GM12878 (cell line): ENCODE data around the gene CA6. TPM values are rescaled to one million over a fixed set of nuclear protein-coding genes. Genes with fewer than 3 reads are reported as not detected.

ENCODE experiments used
- ATAC-seq: fragments of 200-7000 bp; cut with Tn5 transposase; 3 replicates; pipeline ENCODE4 v1.9.1; 2020; ENCODE audit warnings: mild to moderate bottlenecking, moderate library complexity
- BruUV-seq: library from RNA; stranded (reverse); fragments of 400-500 nt; replicated peaks from 2 replicates; lab custom pipeline; 2021; lab: Mats Ljungman, UMichigan
- CTCF ChIA-PET: fragments of 300-600 bp; sonication (Branson Sonifier 250); formaldehyde crosslinking; extraction: SDS; loops from one replicate; lab custom pipeline; 2021; ENCODE audit warnings: inconsistent platforms; lab: Yijun Ruan, JAX
- POLR2A ChIA-PET: fragments of 350-600 bp; formaldehyde crosslinking; extraction: SDS; loops from one replicate; lab custom pipeline; 2021; ENCODE audit warnings: inconsistent platforms; lab: Charles Lee
- RAD21 ChIA-PET: fragments of 300-600 bp; sonication (Branson Sonifier 250); formaldehyde crosslinking; loops from one replicate; lab custom pipeline; 2023; ENCODE audit warnings: antibody characterized with exemption; ENCODE audit not compliant: unreplicated experiment; lab: Charles Lee
- SMC1A ChIA-PET: fragments of 300-600 bp; sonication (Branson Sonifier 250); formaldehyde crosslinking; loops from one replicate; lab custom pipeline; 2023; ENCODE audit not compliant: unreplicated experiment, uncharacterized antibody; lab: Charles Lee
- DNase-seq: peaks from one replicate; pipeline ENCODE4 v3.0.0-alpha.2; 2011; ENCODE audit warnings: low read depth, low spot score
- FAIRE-seq: peaks from 3 replicates; lab custom pipeline; 2011; peaks lifted over from hg19 to GRCh38; lab: Jason Lieb, UNC
- H2AFZ ChIP-seq: 2 replicates; pipeline ENCODE4 v1.6.0; 2011; ENCODE audit warnings: low read depth, low read length, control low read depth; ENCODE audit not compliant: control insufficient read depth
- H3K27ac ChIP-seq: 2 replicates; pipeline ENCODE4 v1.5.1; 2011; ENCODE audit warnings: control low read depth; ENCODE audit not compliant: control insufficient read depth, insufficient read depth
- H3K27me3 ChIP-seq, 2 experiments: replicated peaks in 1 of 2; 2 replicates each; pipeline versions ENCODE4 v1.6.0 to v1.6.1; 2011; ENCODE audit warnings: low read length in 1 of 2; ENCODE audit not compliant: control insufficient read depth in 2 of 2, insufficient read depth in 2 of 2
- H3K36me3 ChIP-seq, 2 experiments: 2 replicates each; pipeline ENCODE4 v1.5.1; 2011; ENCODE audit warnings: low read length in 1 of 2; ENCODE audit not compliant: control insufficient read depth in 2 of 2, insufficient read depth in 2 of 2
- H3K4me1 ChIP-seq: 2 replicates; pipeline ENCODE4 v1.6.1; 2011; ENCODE audit warnings: mild to moderate bottlenecking, low read length, moderate library complexity, mixed read lengths; ENCODE audit not compliant: control insufficient read depth, insufficient read depth
- H3K4me2 ChIP-seq: 2 replicates; pipeline ENCODE4 v1.6.0; 2011; ENCODE audit warnings: control low read depth; ENCODE audit not compliant: control insufficient read depth, insufficient read depth
- H3K4me3 ChIP-seq: fragments of 200-600 bp; sonication (generic); 2 replicates; pipeline ENCODE4 v1.5.1; 2016
- H3K79me2 ChIP-seq: 2 replicates; pipeline ENCODE4 v1.6.0; 2011; ENCODE audit warnings: low read length; ENCODE audit not compliant: control insufficient read depth, insufficient read depth
- H3K9ac ChIP-seq: 2 replicates; pipeline ENCODE4 v1.8.0; 2011; ENCODE audit warnings: low read length, control low read depth, mixed read lengths; ENCODE audit not compliant: control insufficient read depth, insufficient read depth
- H3K9me3 ChIP-seq: replicated peaks from 3 replicates; pipeline ENCODE4 v1.5.1; 2011; ENCODE audit warnings: mild to moderate bottlenecking, low read length; ENCODE audit not compliant: control insufficient read depth, insufficient read depth
- H4K20me1 ChIP-seq: 2 replicates; pipeline ENCODE4 v1.6.0; 2011; ENCODE audit not compliant: control insufficient read depth, insufficient read depth
- BHLHE40 ChIP-seq, 2 experiments: fragments of 450-650 bp in 1 of 2; IDR thresholded peaks; 2 replicates each; pipeline ENCODE4 v1.6.1; 2011 to 2017; ENCODE audit warnings: low read depth in 2 of 2, borderline replicate concordance in 1 of 2, improper control_type of control experiment in 1 of 2, low read length in 1 of 2, mild to moderate bottlenecking in 1 of 2
- BMI1 ChIP-seq: fragments of 450-650 bp; IDR thresholded peaks from 2 replicates; pipeline ENCODE4 v1.6.1; 2016; ENCODE audit warnings: mild to moderate bottlenecking, moderate library complexity, borderline replicate concordance
- CBX5 ChIP-seq: sonication (generic); IDR thresholded peaks from 2 replicates; pipeline ENCODE4 v1.6.1; 2016; ENCODE audit warnings: low read depth, moderate library complexity, mild to moderate bottlenecking, inconsistent platforms
- HSF1 ChIP-seq: fragments of 150-350 bp; IDR thresholded peaks from 2 replicates; pipeline ENCODE4 v1.6.1; 2014; ENCODE audit warnings: mild to moderate bottlenecking, low read depth, low read length
- IKZF1 ChIP-seq: fragments of 450-650 bp; conservative IDR thresholded peaks from 2 replicates; pipeline ENCODE4 v1.6.1; 2017; ENCODE audit warnings: antibody characterized with exemption, mild to moderate bottlenecking
- POLR2AphosphoS5 ChIP-seq: IDR thresholded peaks from 2 replicates; pipeline ENCODE4 v1.6.1; 2011; ENCODE audit warnings: mild to moderate bottlenecking, low read length, inconsistent platforms
- RAD51 ChIP-seq: fragments of 450-650 bp; IDR thresholded peaks from 2 replicates; pipeline ENCODE4 v1.6.1; 2016; ENCODE audit warnings: moderate library complexity, mild to moderate bottlenecking, inconsistent platforms
- SMAD1 ChIP-seq: fragments of 450-650 bp; IDR thresholded peaks from 2 replicates; pipeline ENCODE4 v1.6.1; 2018; ENCODE audit warnings: mild to moderate bottlenecking, low read depth; ENCODE audit not compliant: partially characterized antibody
- SUZ12 ChIP-seq: fragments of 200-600 bp; sonication (generic); IDR thresholded peaks from one replicate; pipeline ENCODE4 v1.6.1; 2018; ENCODE audit warnings: antibody characterized with exemption, mild to moderate bottlenecking; ENCODE audit not compliant: unreplicated experiment
- ZBED1 ChIP-seq: IDR thresholded peaks from 2 replicates; pipeline ENCODE4 v1.6.1; 2016; ENCODE audit warnings: borderline replicate concordance
- WGBS: methylation state at CpG from one replicate; pipeline ENCODE4 v1.1.6; 2016; ENCODE audit warnings: low lambda C conversion rate; ENCODE audit not compliant: insufficient replicate concordance, insufficient coverage; ENCODE audit errors: missing lambda C conversion rate; 5-methylcytosine and 5-hydroxymethylcytosine counted together
- in situ Hi-C: fragments of 300-500 bp; cut with MboI; formaldehyde crosslinking; loops from 9 replicates; pipeline ENCODE4 v1.14.3; 2018; ENCODE audit warnings: mixed read lengths
- intact Hi-C: fragments of 100-400 bp; cut with micrococcal nuclease; formaldehyde crosslinking; loops from one replicate; pipeline ENCODE4 v1.14.2; 2022; ENCODE audit not compliant: unreplicated experiment
- polyA plus RNA-seq, 11 experiments: library from polyadenylated mRNA; depleted of rRNA in 4 of 11; unstranded in 6 of 11; stranded (reverse) in 5 of 11; fragments of >200 nt; fragmentation: Nextera tagmentation in 4 of 11; fragmentation: Illumina TruSeq in 1 of 11; extraction: Ambion mirVana in 4 of 11; extraction: Trizol in 1 of 11; gene quantifications; 1 replicate in 1 of 11; 2 replicates in 10 of 11; pipeline versions ENCODE4 v1.2.1 to v1.2.3, GENCODE V29; 2011 to 2016; ENCODE audit warnings: inconsistent platforms in 2 of 11, missing spikeins in 2 of 11, low read depth in 1 of 11
- total RNA-seq, 4 experiments: library from RNA; depleted of rRNA in 3 of 4; stranded (reverse); fragments of >200 nt in 3 of 4; fragmentation: Illumina TruSeq in 1 of 4; extraction: Trizol in 1 of 4; gene quantifications; 2 replicates each; pipeline versions ENCODE4 v1.2.1 to v1.2.3, GENCODE V29; 2013 to 2021
- TF ChIP-seq, protein P1 (sequence below): fragments of 450-650 bp; conservative IDR thresholded peaks from 2 replicates; pipeline ENCODE4 v1.6.1; 2017; ENCODE audit warnings: mild to moderate bottlenecking, moderate library complexity

CA6 gene
- total and polyA plus RNA-seq, 10 of the 15 experiments (the other 5 are each of a cell fraction or from before 2014, with no cell fraction given), result not detected

GRCh38 chr1:8903908-8904650 lies 41.6 kb upstream of the CA6 start:
- ChIA-PET SMC1A (no interaction called here), POLR2A (interaction anchor here (0.7 kb wide), 1 partner anchor 859 kb away, joined by 3 read pairs; no protein-coding TSS in a partner anchor), RAD21 (no interaction called here), CTCF (interaction anchor here (1.0 to 1.5 kb wide), 2 partner anchors 14 to 101 kb away, joined by 3 to 5 read pairs; no protein-coding TSS in a partner anchor)
- FAIRE-seq (no peak), ATAC-seq (no peak), DNase-seq (no peak)
- in situ Hi-C loops, result no loop called here
- intact Hi-C loops, result no loop called here
- BruUV-seq, result no TSS peak
- Histone ChIP-seq H3K4me3 (no peak overlapping the region), H3K36me3 (no peaks in the 10 kb centered on the region), H4K20me1 (no peaks in the 10 kb centered on the region), H3K27me3 (no peaks in the 10 kb centered on the region), H3K4me2 (no peak overlapping the region), H3K4me1 (peaks cover 6% of the 10 kb centered on the region; the same call in 1 of the 2 replicates), H3K79me2 (no peaks in the 10 kb centered on the region), H3K9me3 (no peaks in the 10 kb centered on the region), H3K27ac (no peak overlapping the region), H2AFZ (no peak overlapping the region), H3K9ac (no peak overlapping the region)
- 62% methylated on average over 6 of the region's 6 CpGs for WGBS
- no peak for TF ChIP-seq BHLHE40 (IDR thresholded peaks at IDR 0.05; ENCODE audit: borderline replicate concordance in 1 of 2, low read depth in 2 of 2, low read length in 1 of 2)
- TF ChIP-seq CBX5, result no peak
- TF ChIP-seq, protein P1, sequence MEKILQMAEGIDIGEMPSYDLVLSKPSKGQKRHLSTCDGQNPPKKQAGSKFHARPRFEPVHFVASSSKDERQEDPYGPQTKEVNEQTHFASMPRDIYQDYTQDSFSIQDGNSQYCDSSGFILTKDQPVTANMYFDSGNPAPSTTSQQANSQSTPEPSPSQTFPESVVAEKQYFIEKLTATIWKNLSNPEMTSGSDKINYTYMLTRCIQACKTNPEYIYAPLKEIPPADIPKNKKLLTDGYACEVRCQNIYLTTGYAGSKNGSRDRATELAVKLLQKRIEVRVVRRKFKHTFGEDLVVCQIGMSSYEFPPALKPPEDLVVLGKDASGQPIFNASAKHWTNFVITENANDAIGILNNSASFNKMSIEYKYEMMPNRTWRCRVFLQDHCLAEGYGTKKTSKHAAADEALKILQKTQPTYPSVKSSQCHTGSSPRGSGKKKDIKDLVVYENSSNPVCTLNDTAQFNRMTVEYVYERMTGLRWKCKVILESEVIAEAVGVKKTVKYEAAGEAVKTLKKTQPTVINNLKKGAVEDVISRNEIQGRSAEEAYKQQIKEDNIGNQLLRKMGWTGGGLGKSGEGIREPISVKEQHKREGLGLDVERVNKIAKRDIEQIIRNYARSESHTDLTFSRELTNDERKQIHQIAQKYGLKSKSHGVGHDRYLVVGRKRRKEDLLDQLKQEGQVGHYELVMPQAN, result no peak
- TF ChIP-seq POLR2AphosphoS5, result no peak
- TF ChIP-seq IKZF1, result no peak
- TF ChIP-seq RAD51, result no peak
- no peak for TF ChIP-seq HSF1
- no peak for TF ChIP-seq SMAD1
- no peak for TF ChIP-seq BMI1
- TF ChIP-seq ZBED1, result no peak
- no peak for TF ChIP-seq SUZ12
